NCI-H82 treated with DMSO at 0.1 percent for 48 hours (cell line): Measurements from ENCODE around the gene PMS1.
"Not testable (repeated sequence)": the region's sequence is repeated elsewhere in the genome, so short reads cannot be mapped to it uniquely, and the experiment has no call there.

Experiments used
- DNase-seq: peaks from one replicate; lab custom pipeline; 2025; ENCODE audit not compliant: unreplicated experiment; lab: John Stamatoyannopoulos, UW

The PMS1 gene

DNA sequence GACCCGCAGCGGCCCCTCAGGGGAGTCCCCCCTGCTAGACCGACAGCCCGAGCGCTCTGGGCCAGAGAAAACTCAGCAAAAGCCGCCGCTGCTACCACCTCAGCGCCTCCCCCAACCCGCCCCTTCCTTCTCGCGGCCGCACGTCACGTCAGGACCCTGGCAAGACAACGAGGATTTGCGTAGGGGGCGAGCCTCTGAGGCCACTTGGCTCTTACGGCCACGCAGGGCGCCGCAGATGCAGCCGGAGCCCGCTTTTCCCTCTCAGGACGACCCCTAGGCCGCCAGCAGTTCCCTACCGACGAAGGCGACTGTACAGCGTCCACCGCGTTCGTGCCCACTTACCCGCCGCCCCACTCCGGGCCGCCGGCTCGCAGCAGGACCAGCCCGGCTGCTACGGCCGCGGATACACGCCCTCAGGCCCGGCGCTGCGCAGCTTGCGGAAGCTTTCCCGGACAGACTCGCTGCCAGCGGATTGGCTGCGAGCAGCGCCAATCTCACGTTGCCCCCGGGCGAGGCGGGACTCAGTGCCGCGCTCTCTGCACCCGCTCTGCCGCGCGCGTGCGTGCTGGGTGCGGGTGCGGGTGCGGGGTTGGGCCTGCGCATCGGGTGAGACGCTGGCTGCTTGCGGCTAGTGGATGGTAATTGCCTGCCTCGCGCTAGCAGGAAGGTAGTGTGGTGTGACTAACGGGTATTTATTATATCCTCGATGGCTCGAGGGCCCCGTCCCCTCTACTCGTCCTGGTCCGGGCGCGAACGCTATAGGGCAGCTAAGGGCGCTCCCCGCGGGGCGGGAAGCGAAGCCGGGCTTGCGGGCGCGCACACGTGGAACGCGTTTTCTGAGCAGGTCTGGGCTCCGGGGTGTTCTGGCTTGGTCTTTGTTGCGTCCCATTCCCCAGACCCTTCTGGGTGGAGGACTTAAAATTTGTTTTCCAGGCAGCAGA lies at the start of gene PMS1, which contains the start of gene ORMDL1:
TSS of gene PMS1 (plus strand) at position 524 of the 941 bp plus-strand sequence. CDS start 7,360 bp downstream, outside the sequence.
TSS of gene ORMDL1 (minus strand) at position 413 of the 941 bp plus-strand sequence. CDS start 1,744 bp downstream, outside the sequence.
- DNase-seq, result peak; percentile 83

DNA sequence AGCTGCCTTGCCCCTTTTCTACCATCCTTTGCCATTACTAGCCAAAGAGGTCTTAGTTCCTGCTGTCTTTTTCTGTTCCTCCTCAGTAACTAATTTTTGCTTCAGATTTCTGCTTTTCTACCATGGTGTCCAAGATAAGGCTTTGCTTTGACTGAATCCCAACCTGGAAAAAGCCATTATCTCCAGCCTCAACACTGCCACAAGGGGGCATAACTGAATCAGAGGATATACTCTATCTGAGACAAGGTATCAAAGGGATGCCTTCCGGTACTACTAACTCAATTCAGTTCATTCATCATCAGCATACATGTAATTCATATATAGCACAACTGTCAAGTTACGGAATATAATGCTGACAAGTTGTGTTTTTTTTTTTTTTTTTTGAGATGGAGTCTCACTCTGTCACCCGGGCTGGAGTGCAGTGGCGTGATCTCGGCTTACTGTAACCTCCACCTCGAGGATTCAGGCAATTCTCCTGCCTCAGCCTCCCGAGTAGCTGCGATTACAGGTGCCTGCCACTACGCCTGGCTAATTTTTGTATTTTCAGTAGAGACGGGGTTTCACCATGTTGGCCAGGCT lies 33.1 kb upstream of the PMS1 start:
- peak; percentile 40 for DNase-seq

- no peak for DNase-seq
Observed at GRCh38 chr2:189756311-189756952, 27.8 kb upstream of the PMS1 start.

DNA sequence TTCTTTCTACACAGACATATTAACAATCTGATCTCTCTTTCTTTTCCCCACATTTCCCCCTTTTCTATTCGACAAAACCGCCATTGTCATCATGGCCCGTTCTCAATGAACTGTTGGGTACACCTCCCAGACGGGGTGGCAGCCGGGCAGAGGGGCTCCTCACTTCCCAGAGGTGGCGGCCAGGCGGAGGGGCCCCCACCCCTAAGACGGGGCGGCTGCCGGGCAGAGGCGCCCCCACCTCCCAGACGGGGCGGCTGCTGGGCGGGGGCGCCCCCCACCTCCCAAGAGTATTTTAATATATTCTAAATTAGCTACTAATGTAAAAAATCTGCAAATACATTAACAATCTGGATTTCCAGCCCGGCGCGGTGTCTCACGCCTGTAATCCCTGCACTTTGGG lies 24.1 kb upstream of the PMS1 start:
- not testable (repeated sequence) for DNase-seq

DNA sequence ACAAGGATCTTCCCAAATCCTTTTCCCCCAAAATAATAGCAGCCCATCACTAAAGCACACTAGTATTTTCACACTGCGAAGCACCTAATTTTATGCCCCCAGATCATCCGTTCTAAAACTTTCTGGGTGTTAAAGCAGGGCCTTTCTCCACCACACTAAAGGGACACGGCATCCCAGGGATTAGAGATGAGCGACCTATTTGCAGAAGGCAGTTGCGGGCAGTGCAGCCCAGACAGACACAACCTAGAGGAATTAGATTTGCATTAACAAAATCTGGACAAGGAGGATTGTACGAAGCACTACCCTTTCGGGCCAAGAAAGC lies 22.1 kb upstream of the PMS1 start:
- peak; percentile 98 for DNase-seq

- DNase-seq, result peak; percentile 98
Observed at GRCh38 chr2:189762551-189763298, 21.5 kb upstream of the PMS1 start, which contains the start of gene OSGEPL1. Gene OSGEPL1, minus strand, starts transcription at chr2:189762792. Its CDS starts 1,152 bp downstream, at chr2:189761640.

DNA sequence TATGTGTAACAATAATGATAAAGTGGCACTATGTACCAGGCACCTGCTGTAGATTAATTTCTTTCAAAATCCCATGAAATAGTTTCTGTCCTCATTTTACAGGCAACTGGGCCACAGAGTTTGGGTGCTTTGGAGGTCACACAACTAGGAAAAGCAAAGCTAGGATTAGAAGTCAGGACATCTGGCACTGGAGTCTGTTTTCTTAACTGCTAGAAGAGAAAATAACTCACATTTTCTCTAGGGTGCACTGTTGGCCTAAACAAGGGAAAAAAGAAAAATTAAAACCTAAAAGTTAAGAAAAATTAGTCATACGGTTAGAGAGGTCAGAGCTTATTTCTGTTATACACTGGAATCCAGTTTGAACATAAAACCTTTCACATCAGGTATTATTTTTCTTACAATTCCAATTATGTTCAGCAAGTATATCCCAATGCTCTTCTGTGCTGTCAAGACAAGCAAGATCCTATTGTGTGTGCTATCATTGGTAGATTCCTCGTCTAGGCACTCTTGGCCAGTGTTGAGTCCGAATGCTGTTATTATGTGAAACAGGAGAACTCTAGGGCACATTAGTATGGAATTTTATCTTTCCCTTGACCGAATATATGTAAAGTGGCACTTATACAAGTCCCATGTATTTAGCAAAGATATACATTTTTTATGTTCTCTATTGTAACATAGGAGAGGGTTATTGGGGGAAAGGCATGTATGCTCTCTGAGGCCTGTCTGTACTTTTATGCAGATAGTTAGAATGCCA lies 20.2 kb upstream of the PMS1 start:
- peak; percentile 89 for DNase-seq

DNA sequence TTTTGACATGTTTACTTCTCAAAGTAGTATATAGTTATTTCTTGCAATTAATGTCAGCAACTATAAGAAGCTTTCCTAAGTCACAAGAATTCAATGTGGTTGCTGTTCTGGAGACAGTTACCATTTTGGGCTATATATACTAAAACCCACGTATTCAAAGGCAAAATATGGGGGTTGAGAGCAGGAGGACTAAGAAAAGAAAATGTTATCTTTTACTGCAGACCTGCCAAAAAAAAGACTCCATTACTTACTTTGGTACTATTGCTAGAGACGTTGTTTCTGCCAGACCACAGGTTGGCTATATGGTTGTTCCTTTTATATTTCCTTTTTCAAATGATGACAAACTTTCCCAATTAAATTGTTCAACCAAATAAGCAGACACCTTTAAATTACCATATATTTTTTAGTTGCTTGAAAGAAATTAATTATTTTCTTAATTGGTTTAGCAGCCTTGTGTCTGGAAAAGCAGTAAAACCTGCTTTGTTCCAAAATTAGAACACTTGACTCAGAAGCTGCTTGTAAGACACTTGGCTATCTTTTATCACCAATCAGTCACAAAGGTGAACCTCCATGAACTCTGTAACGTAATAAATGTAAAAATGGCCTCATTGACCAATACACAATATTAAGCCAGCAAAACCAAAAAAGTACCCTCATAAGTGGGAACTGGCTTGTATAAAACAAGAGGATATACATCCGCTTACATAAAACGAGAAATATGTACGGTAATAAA lies 13.5 kb upstream of the PMS1 start:
- DNase-seq, result no peak

GRCh38 chr2:189772212-189772611 lies 12.0 kb upstream of the PMS1 start:
- no peak for DNase-seq

GRCh38 chr2:189782221-189782671 lies 2.0 kb upstream of the PMS1 start:
- DNase-seq, result no peak

GRCh38 chr2:189783451-189783926 lies 761 bp upstream of the PMS1 start:
- DNase-seq, result no peak

- no peak for DNase-seq
Observed at GRCh38 chr2:189791338-189792042, 7.2 kb downstream of the PMS1 start.

DNA sequence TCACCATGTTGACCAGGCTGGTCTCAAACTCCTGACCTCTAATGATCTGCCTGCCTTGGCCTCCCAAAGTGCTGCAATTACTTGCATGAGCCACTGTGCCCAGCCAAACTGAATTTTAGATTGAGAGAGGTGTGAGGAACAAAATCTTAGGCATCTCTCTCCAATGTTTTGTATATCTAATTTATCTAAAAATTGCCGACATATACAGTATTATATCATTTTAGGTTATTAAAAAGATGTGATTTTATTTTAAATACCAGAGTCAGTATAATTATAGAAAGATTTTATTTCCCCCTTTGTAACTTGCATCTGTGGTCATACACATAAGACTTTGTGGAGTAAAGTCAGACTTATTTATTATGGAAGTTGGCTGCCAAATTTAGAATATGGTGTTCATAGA lies 10.1 kb downstream of the PMS1 start:
- no peak for DNase-seq

DNA sequence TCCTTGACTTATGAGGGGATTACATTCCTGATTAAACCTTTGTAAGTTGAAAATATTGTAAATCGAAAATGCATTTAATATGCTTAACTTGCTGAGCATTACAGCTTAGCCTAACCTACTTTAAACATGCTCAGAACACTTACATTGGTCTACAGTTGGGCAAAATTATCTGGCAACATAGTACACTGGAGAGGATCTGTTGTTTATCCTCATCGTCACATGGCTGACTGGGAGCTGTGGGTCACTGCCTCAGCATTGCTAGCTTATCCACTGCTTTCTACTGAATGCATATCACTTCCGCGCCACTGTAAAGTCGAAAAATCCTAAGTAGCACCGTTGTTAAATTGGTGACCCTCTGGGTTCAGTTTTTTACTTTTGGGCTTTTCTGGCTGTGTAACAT lies 13.7 kb downstream of the PMS1 start:
- DNase-seq, result no peak

- DNase-seq, result no peak
Observed at GRCh38 chr2:189798312-189799029, 14.2 kb downstream of the PMS1 start.

- DNase-seq, result no peak
Observed at GRCh38 chr2:189799030-189799331, 14.7 kb downstream of the PMS1 start.

GRCh38 chr2:189799531-189799930 lies 15.3 kb downstream of the PMS1 start:
- no peak for DNase-seq

GRCh38 chr2:189802396-189802912 lies 18.2 kb downstream of the PMS1 start:
- DNase-seq, result no peak
